ENCODE results near the gene MRTFA.

MRTFA gene

GRCh38 chr22:40612291-40612751 is 24.2 kb downstream of the MRTFA start:
- no peak for DNase-seq (ENCODE audit: extremely low spot score)
- CTCF ChIA-PET: interaction anchor here (0.9 to 2.2 kb wide), 5 partner anchors 11 to 124 kb away, joined by 3 to 5 read pairs (median 4); no protein-coding TSS in a partner anchor
- POLR2A ChIA-PET: interaction anchor here (0.6 kb wide), 1 partner anchor 76 kb away, joined by 3 read pairs; no protein-coding TSS in a partner anchor
- no peak for TF ChIP-seq CTCF (IDR thresholded peaks at IDR 0.05; ENCODE audit: control extremely low read depth, extremely low read depth, low read depth, missing control alignments)

GRCh38 chr22:40611606-40612005 is 24.9 kb downstream of the MRTFA start:
- ChIA-PET CTCF (interaction anchor here (0.9 to 2.2 kb wide), 9 partner anchors 10 to 175 kb away, joined by 3 to 6 read pairs (median 4); no protein-coding TSS in a partner anchor), POLR2A (interaction anchor here (0.9 kb wide), 1 partner anchor 25 kb away, joined by 3 read pairs; the partner anchor contains the start of gene MRTFA)
- TF ChIP-seq CTCF (IDR thresholded peaks at IDR 0.05; ENCODE audit: control extremely low read depth, extremely low read depth, low read depth, missing control alignments): no peak
- no peak for DNase-seq (ENCODE audit: extremely low spot score)

GRCh38 chr22:40610329-40610850 is 26.1 kb downstream of the MRTFA start:
- POLR2A ChIA-PET: no interaction called here
- no peak for DNase-seq (ENCODE audit: extremely low spot score)
- no peak for TF ChIP-seq CTCF (IDR thresholded peaks at IDR 0.05; ENCODE audit: control extremely low read depth, extremely low read depth, low read depth, missing control alignments)
- CTCF ChIA-PET: interaction anchor here (0.8 to 2.2 kb wide), 9 partner anchors 9 to 174 kb away, joined by 3 to 9 read pairs (median 5); no protein-coding TSS in a partner anchor

- POLR2A ChIA-PET: interaction anchor here (0.7 kb wide), 1 partner anchor 22 kb away, joined by 5 read pairs; no protein-coding TSS in a partner anchor
- no peak for DNase-seq (ENCODE audit: extremely low spot score)
Measured at GRCh38 chr22:40609216-40609615, 27.3 kb downstream of the MRTFA start.

GRCh38 chr22:40607506-40607905 is 29.0 kb downstream of the MRTFA start:
- ChIA-PET CTCF (interaction anchor here (0.7 to 0.9 kb wide), 2 partner anchors 10 to 171 kb away, joined by 3 to 4 read pairs; no protein-coding TSS in a partner anchor), POLR2A (no interaction called here)

More at GRCh38 chr22:40609216-40609615, 27.3 kb downstream of the MRTFA start:
- CTCF ChIA-PET: interaction anchor here (1.7 to 2.2 kb wide), 2 partner anchors 8 to 12 kb away, joined by 6 to 9 read pairs; no protein-coding TSS in a partner anchor
- no peak for TF ChIP-seq CTCF (IDR thresholded peaks at IDR 0.05; ENCODE audit: control extremely low read depth, extremely low read depth, low read depth, missing control alignments)

GRCh38 chr22:40606306-40606705 is 30.2 kb downstream of the MRTFA start:
- TF ChIP-seq CTCF (IDR thresholded peaks at IDR 0.05; ENCODE audit: control extremely low read depth, extremely low read depth, low read depth, missing control alignments): no peak
- ChIA-PET POLR2A (no interaction called here), CTCF (interaction anchor here (0.7 to 1.8 kb wide), 4 partner anchors 9 to 119 kb away, joined by 3 to 10 read pairs (median 3); no protein-coding TSS in a partner anchor)
- DNase-seq (ENCODE audit: extremely low spot score): no peak

More at GRCh38 chr22:40607506-40607905, 29.0 kb downstream of the MRTFA start:
- no peak for DNase-seq (ENCODE audit: extremely low spot score)
- no peak for TF ChIP-seq CTCF (IDR thresholded peaks at IDR 0.05; ENCODE audit: control extremely low read depth, extremely low read depth, low read depth, missing control alignments)

All from GM10248 (cell line).